ENCODE measurements around the gene NUMB.

The NUMB gene

DNA sequence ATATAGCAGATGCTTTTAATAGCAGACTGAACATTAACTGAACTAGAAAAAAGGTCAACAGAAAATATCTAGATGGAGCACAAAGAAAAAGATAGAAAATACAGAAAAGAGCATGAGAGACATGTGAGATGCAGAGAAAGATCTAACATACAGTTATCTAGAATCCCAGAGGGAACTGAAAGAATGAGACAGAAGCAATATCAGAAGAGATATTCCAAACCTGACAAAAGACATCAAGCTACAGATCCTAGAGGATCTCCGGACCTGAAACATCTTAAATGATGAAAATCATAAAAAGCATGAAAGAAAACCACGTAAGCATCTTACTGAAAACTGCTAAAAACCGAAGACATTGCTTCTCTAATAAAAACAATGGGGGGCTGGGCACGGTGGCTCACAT lies 75.0 kb downstream of the NUMB start:
- no peak overlapping the region for H2AFZ ChIP-seq (ENCODE audit: low read length)
- WGBS, 2 donors (ENCODE audit: extremely low coverage in 2 of 2, insufficient read length in 2 of 2, insufficient replicate concordance in 1 of 2), result no CpG with 5 or more reads among the region's 4 CpGs
- H2BK12ac ChIP-seq (ENCODE audit: low read length), result no peak overlapping the region
- H3K79me1 ChIP-seq (ENCODE audit: low read depth, low read length), result no peaks in the 10 kb centered on the region
- H3K27me3 ChIP-seq (ENCODE audit: control insufficient read depth in 3 of 3, insufficient read depth in 3 of 3, low read depth in 1 of 3, low read length in 3 of 3), result no peaks in the 10 kb centered on the region
- no peak overlapping the region for H3K9ac ChIP-seq (ENCODE audit: low read depth, low read length, poor library complexity)
- no peak overlapping the region for H3K27ac ChIP-seq (replicated peaks; ENCODE audit: low read length)
- no peak overlapping the region for H2BK120ac ChIP-seq (ENCODE audit: low read depth, low read length)
- H2BK15ac ChIP-seq (ENCODE audit: low read length), result no peak overlapping the region
- H3K18ac ChIP-seq (ENCODE audit: low read length), result no peak overlapping the region
- no peak for DNase-seq (ENCODE audit: low spot score)
- no peak overlapping the region for H3K4ac ChIP-seq (ENCODE audit: low read length)
- no peak overlapping the region for H3K23ac ChIP-seq (ENCODE audit: low read depth, low read length, poor library complexity)
- no peaks in the 10 kb centered on the region for H3K36me3 ChIP-seq (replicated peaks in 1 of 2; ENCODE audit: control insufficient read depth in 2 of 2, insufficient read depth in 2 of 2, low read length in 2 of 2)
- no peak overlapping the region for H2AK5ac ChIP-seq (ENCODE audit: low read depth, low read length)
- peaks cover 0 to 11% of the 10 kb centered on the region in 2 donors for H3K9me3 ChIP-seq (replicated peaks in 1 of 2; ENCODE audit: control insufficient read depth in 2 of 2, insufficient read depth in 1 of 2, low read depth in 1 of 2, low read length in 2 of 2)
- H3K4me2 ChIP-seq (ENCODE audit: insufficient read depth, low read length, poor library complexity, severe bottlenecking), result no peak overlapping the region
- H3K4me1 ChIP-seq (ENCODE audit: control insufficient read depth in 2 of 2, insufficient read depth in 1 of 2, low read depth in 1 of 2, low read length in 2 of 2), result no peaks in the 10 kb centered on the region
- H3K4me3 ChIP-seq (ENCODE audit: low read length in 2 of 2), result no peak overlapping the region
- H4K8ac ChIP-seq (ENCODE audit: low read depth, low read length), result no peak overlapping the region
- H3K14ac ChIP-seq (ENCODE audit: low read length), result no peak overlapping the region
- H2BK5ac ChIP-seq (ENCODE audit: low read length), result no peak overlapping the region
- H4K91ac ChIP-seq (ENCODE audit: low read depth, low read length, poor library complexity), result no peak overlapping the region

DNA sequence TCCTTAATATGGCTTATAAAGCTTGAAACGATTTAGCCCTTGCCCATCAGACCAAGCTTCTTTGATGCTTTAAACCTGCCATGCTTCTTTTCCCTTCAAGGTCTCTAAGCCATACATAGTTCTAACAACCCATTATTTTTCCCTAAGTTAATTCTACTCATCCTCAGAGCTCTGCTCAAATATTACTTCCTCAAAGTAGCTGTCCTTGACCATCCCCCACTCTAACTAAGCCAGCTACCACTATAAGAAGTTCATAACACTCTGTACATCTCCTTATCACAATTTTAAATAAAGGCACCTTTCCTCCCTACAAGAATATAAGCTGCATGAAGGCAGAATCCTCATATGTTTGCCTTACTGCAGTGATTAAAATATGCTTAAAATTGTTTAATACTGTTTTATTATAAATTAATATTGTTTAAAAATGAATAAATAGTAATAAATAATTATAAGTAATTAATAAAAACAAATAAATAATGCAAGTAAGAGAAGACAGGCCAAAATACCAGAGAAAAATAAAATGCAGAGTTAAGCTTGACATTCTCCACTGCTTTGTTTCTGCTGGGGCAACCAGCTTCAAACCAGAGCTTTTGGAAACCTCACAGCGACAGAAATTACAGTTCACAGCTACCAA lies 76.8 kb downstream of the NUMB start:
- WGBS, 2 donors (ENCODE audit: extremely low coverage in 2 of 2, insufficient read length in 2 of 2, insufficient replicate concordance in 1 of 2), result no CpG with 5 or more reads among the region's 2 CpGs
- H3K27ac ChIP-seq (replicated peaks; ENCODE audit: low read length), result no peak overlapping the region

GRCh38 chr14:73376585-73376984 lies 81.8 kb downstream of the NUMB start:
- Histone ChIP-seq H3K14ac (ENCODE audit: low read length) (no peak overlapping the region), H2AFZ (ENCODE audit: low read length) (no peak overlapping the region), H2BK15ac (ENCODE audit: low read length) (no peak overlapping the region), H3K36me3 (replicated peaks in 1 of 2; ENCODE audit: control insufficient read depth in 2 of 2, insufficient read depth in 2 of 2, low read length in 2 of 2) (no peaks in the 10 kb centered on the region), H3K9me3 (replicated peaks in 1 of 2; ENCODE audit: control insufficient read depth in 2 of 2, insufficient read depth in 1 of 2, low read depth in 1 of 2, low read length in 2 of 2) (no peaks in the 10 kb centered on the region), H4K91ac (ENCODE audit: low read depth, low read length, poor library complexity) (no peak overlapping the region), H2BK5ac (ENCODE audit: low read length) (no peak overlapping the region), H3K4ac (ENCODE audit: low read length) (no peak overlapping the region), H3K9ac (ENCODE audit: low read depth, low read length, poor library complexity) (no peak overlapping the region), H2BK12ac (ENCODE audit: low read length) (no peak overlapping the region), H3K23ac (ENCODE audit: low read depth, low read length, poor library complexity) (no peak overlapping the region), H3K79me1 (ENCODE audit: low read depth, low read length) (peaks cover 2% of the 10 kb centered on the region), H3K4me2 (ENCODE audit: insufficient read depth, low read length, poor library complexity, severe bottlenecking) (no peak overlapping the region), H2BK120ac (ENCODE audit: low read depth, low read length) (no peak overlapping the region), H4K8ac (ENCODE audit: low read depth, low read length) (no peak overlapping the region), H3K18ac (ENCODE audit: low read length) (no peak overlapping the region), H3K27me3 (ENCODE audit: control insufficient read depth in 3 of 3, insufficient read depth in 3 of 3, low read depth in 1 of 3, low read length in 3 of 3) (no peaks in the 10 kb centered on the region), H2AK5ac (ENCODE audit: low read depth, low read length) (no peak overlapping the region), H3K4me3 (ENCODE audit: low read length in 2 of 2) (no peak overlapping the region), H3K27ac (replicated peaks; ENCODE audit: low read length) (no peak overlapping the region), H3K4me1 (ENCODE audit: control insufficient read depth in 2 of 2, insufficient read depth in 1 of 2, low read depth in 1 of 2, low read length in 2 of 2) (no peaks in the 10 kb centered on the region)
- no peak for DNase-seq (ENCODE audit: low spot score)

More for the DNA sequence above, 76.8 kb downstream of the NUMB start:
- DNase-seq (ENCODE audit: low spot score), result no peak
- Histone ChIP-seq H3K4me2 (ENCODE audit: insufficient read depth, low read length, poor library complexity, severe bottlenecking) (no peak overlapping the region), H3K14ac (ENCODE audit: low read length) (no peak overlapping the region), H4K8ac (ENCODE audit: low read depth, low read length) (no peak overlapping the region), H2AK5ac (ENCODE audit: low read depth, low read length) (no peak overlapping the region), H3K4me1 (ENCODE audit: control insufficient read depth in 2 of 2, insufficient read depth in 1 of 2, low read depth in 1 of 2, low read length in 2 of 2) (no peaks in the 10 kb centered on the region), H2BK15ac (ENCODE audit: low read length) (no peak overlapping the region), H3K27me3 (ENCODE audit: control insufficient read depth in 3 of 3, insufficient read depth in 3 of 3, low read depth in 1 of 3, low read length in 3 of 3) (no peaks in the 10 kb centered on the region), H3K4ac (ENCODE audit: low read length) (no peak overlapping the region), H2AFZ (ENCODE audit: low read length) (no peak overlapping the region), H2BK12ac (ENCODE audit: low read length) (no peak overlapping the region), H3K79me1 (ENCODE audit: low read depth, low read length) (peaks cover 1% of the 10 kb centered on the region), H3K4me3 (ENCODE audit: low read length in 2 of 2) (no peak overlapping the region), H3K36me3 (replicated peaks in 1 of 2; ENCODE audit: control insufficient read depth in 2 of 2, insufficient read depth in 2 of 2, low read length in 2 of 2) (no peaks in the 10 kb centered on the region), H3K18ac (ENCODE audit: low read length) (no peak overlapping the region), H4K91ac (ENCODE audit: low read depth, low read length, poor library complexity) (no peak overlapping the region), H2BK5ac (ENCODE audit: low read length) (no peak overlapping the region), H2BK120ac (ENCODE audit: low read depth, low read length) (no peak overlapping the region), H3K9ac (ENCODE audit: low read depth, low read length, poor library complexity) (no peak overlapping the region), H3K23ac (ENCODE audit: low read depth, low read length, poor library complexity) (no peak overlapping the region), H3K9me3 (replicated peaks in 1 of 2; ENCODE audit: control insufficient read depth in 2 of 2, insufficient read depth in 1 of 2, low read depth in 1 of 2, low read length in 2 of 2) (peaks cover 0 to 6% of the 10 kb centered on the region in 2 donors)

DNA sequence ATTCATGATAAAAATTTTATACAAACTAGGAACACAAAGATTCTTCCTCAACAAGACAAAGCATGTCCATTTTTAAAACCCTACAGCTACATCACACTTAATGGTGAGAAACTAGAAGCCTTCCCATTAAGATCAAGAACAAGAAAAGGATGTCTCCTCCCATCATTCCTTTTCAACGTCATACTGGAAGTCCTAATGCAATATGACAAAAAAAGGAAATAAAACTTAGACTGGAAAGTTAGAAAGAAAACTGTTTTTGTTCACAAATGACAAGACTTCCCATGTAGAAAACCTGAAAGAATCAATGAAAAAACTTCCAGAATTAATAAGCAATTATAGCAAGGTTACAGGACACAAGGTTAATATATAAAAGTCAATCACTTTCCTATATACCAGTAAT lies 82.5 kb downstream of the NUMB start:
- no CpG with 5 or more reads among the region's 1 CpG for WGBS, 2 donors (ENCODE audit: extremely low coverage in 2 of 2, insufficient read length in 2 of 2, insufficient replicate concordance in 1 of 2)

More for the DNA sequence above, 82.5 kb downstream of the NUMB start:
- H2AFZ ChIP-seq (ENCODE audit: low read length), result no peak overlapping the region
- H3K14ac ChIP-seq (ENCODE audit: low read length), result no peak overlapping the region
- no peaks in the 10 kb centered on the region for H3K4me1 ChIP-seq (ENCODE audit: control insufficient read depth in 2 of 2, insufficient read depth in 1 of 2, low read depth in 1 of 2, low read length in 2 of 2)
- no peak overlapping the region for H2BK12ac ChIP-seq (ENCODE audit: low read length)
- H3K27me3 ChIP-seq (ENCODE audit: control insufficient read depth in 3 of 3, insufficient read depth in 3 of 3, low read depth in 1 of 3, low read length in 3 of 3), result no peaks in the 10 kb centered on the region
- no peak overlapping the region for H3K18ac ChIP-seq (ENCODE audit: low read length)
- H2BK5ac ChIP-seq (ENCODE audit: low read length), result no peak overlapping the region
- H4K91ac ChIP-seq (ENCODE audit: low read depth, low read length, poor library complexity), result no peak overlapping the region
- H4K8ac ChIP-seq (ENCODE audit: low read depth, low read length), result no peak overlapping the region
- H2BK120ac ChIP-seq (ENCODE audit: low read depth, low read length), result no peak overlapping the region
- H3K36me3 ChIP-seq (replicated peaks in 1 of 2; ENCODE audit: control insufficient read depth in 2 of 2, insufficient read depth in 2 of 2, low read length in 2 of 2), result no peaks in the 10 kb centered on the region
- no peak overlapping the region for H3K4me3 ChIP-seq (ENCODE audit: low read length in 2 of 2)
- DNase-seq (ENCODE audit: low spot score), result no peak
- H2AK5ac ChIP-seq (ENCODE audit: low read depth, low read length), result no peak overlapping the region
- H3K27ac ChIP-seq (replicated peaks; ENCODE audit: low read length), result no peak overlapping the region
- H3K4ac ChIP-seq (ENCODE audit: low read length), result no peak overlapping the region
- H3K79me1 ChIP-seq (ENCODE audit: low read depth, low read length), result peaks cover 3% of the 10 kb centered on the region
- H3K23ac ChIP-seq (ENCODE audit: low read depth, low read length, poor library complexity), result no peak overlapping the region
- no peak overlapping the region for H2BK15ac ChIP-seq (ENCODE audit: low read length)
- H3K4me2 ChIP-seq (ENCODE audit: insufficient read depth, low read length, poor library complexity, severe bottlenecking), result no peak overlapping the region
- no peak overlapping the region for H3K9ac ChIP-seq (ENCODE audit: low read depth, low read length, poor library complexity)
- no peaks in the 10 kb centered on the region for H3K9me3 ChIP-seq (replicated peaks in 1 of 2; ENCODE audit: control insufficient read depth in 2 of 2, insufficient read depth in 1 of 2, low read depth in 1 of 2, low read length in 2 of 2)

Measured in neuronal stem cell (in vitro differentiated cells).